HG02973 (cell line): ENCODE data around the gene EEF2K.
"Not testable (repeated sequence)": the region's sequence is repeated elsewhere in the genome, so short reads cannot be mapped to it uniquely, and the experiment has no call there.

ENCODE experiments used
- ATAC-seq: cut with Tn5 transposase; IDR thresholded peaks from one replicate; pipeline ENCODE4 v1.9.1; 2021; ENCODE audit warnings: moderate library complexity; ENCODE audit not compliant: unreplicated experiment

EEF2K gene

GRCh38 chr16:22189473-22190080, 16.5 kb upstream of the EEF2K start:
- no peak for ATAC-seq

- peak; percentile 56 for ATAC-seq
Observed at GRCh38 chr16:22190081-22190775, 15.8 kb upstream of the EEF2K start.

GRCh38 chr16:22190776-22191531, 15.1 kb upstream of the EEF2K start:
- peak; percentile 38 for ATAC-seq

GRCh38 chr16:22191532-22192260, 14.4 kb upstream of the EEF2K start:
- ATAC-seq, result no peak

- peak; percentile 18 for ATAC-seq
Observed at GRCh38 chr16:22192261-22193062, 13.6 kb upstream of the EEF2K start.

GRCh38 chr16:22193063-22193411, 13.0 kb upstream of the EEF2K start:
- no peak for ATAC-seq

- ATAC-seq, result no peak
Observed at GRCh38 chr16:22194707-22195444, 11.2 kb upstream of the EEF2K start.

GRCh38 chr16:22195445-22195694, 10.7 kb upstream of the EEF2K start:
- no peak for ATAC-seq

GRCh38 chr16:22195695-22196558, 10.2 kb upstream of the EEF2K start:
- ATAC-seq, result no peak

GRCh38 chr16:22196559-22197168, 9.4 kb upstream of the EEF2K start:
- not testable (repeated sequence) for ATAC-seq

GRCh38 chr16:22198547-22199293, 7.4 kb upstream of the EEF2K start:
- ATAC-seq, result no peak

GRCh38 chr16:22202261-22202637, 3.8 kb upstream of the EEF2K start:
- no peak for ATAC-seq

GRCh38 chr16:22203091-22203490, 3.0 kb upstream of the EEF2K start:
- no peak for ATAC-seq

- ATAC-seq, result no peak
Observed at GRCh38 chr16:22204091-22204655, 1.9 kb upstream of the EEF2K start.

GRCh38 chr16:22205577-22206012, 483 bp upstream of the EEF2K start:
- ATAC-seq, result no peak

GRCh38 chr16:22206842-22207714, 1.0 kb downstream of the EEF2K start:
- ATAC-seq, result no peak
